Astrocyte of the hippocampus (primary cell): ENCODE measurements around the gene ACVR1B.
A peak's percentile ranks its signal among the peaks of the same experiment; 100 is the strongest.

ENCODE experiments used
- DNase-seq: peaks from one replicate; pipeline ENCODE4 v3.0.0; 2011; ENCODE audit warnings: low read depth, low spot score

Gene ACVR1B

GRCh38 chr12:51917041-51917590, 34.4 kb upstream of the ACVR1B start:
- DNase-seq = no peak

- DNase-seq = no peak
Observed at GRCh38 chr12:51917746-51918453, 33.6 kb upstream of the ACVR1B start.

- DNase-seq = no peak
Observed at GRCh38 chr12:51920046-51920445, 31.5 kb upstream of the ACVR1B start.

DNA sequence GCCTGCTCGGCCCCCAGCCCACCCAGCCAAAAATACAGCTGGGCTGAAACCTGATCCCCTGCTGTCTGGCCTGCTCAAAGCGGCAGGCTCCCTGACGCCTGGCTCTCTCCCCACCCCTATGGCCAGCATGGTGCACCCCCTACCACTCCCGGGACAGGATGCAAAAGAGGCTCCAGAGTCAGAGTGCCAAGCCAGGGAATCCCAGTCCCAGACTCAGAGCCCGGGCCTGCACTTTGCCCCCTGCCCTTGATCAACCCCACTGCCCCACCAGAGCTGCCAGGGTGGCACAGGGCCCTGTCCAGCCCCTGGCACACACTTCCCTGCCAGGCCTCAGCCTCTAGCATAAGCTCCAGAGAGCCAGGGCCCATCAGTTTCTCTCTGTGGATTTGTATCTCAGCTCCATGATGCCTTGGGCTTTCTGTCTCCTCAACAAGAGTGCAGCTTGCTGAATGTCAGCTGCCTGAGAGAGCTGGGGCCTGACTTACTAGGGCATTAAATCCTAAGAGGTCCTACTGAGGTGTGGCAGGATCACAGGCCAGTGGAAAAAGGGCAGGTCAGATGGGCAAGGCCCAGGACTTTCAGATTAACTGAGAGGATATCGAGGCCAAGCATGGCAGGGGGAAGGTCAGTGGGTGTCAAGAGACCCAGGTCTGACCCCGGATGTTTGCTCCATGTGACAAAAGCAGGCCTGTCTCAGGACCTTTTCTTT, 30.3 kb upstream of the ACVR1B start:
- no peak for DNase-seq

GRCh38 chr12:51922146-51922545, 29.4 kb upstream of the ACVR1B start:
- DNase-seq = no peak

DNA sequence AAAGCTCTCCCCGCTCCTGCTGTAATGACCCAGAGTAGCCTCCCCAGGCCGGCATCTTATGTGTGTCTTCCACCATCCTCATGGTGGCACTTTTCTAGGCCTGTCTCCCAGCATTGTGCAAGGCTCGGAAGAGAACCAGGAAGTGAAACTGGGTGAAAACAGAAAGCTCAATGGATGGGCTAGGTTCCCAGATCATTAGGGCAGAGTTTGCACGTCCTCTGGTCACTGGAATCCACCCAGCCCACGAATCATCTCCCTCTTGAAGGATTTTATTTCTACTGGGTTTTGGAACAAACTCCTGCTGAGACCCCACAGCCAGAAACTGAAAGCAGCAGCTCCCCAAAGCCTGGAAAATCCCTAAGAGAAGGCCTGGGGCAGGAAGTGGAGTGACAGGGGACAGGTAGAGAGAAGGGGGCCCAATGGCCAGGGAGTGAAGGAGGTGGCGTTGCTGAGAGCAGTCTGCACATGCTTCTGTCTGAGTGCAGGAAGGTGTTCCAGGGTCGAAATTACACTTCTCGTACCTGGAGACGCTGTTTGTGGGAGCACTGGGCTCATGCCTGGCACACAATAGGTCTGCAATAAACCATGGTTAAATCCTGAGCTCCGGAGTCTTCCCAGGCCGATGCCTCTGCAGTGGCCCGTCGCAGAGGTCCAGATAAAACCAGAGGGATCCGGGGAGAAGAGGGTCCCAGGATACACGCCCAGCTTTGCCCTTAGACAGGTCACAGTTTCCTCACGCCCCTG, 28.6 kb upstream of the ACVR1B start:
- DNase-seq = peak; percentile 42

DNA sequence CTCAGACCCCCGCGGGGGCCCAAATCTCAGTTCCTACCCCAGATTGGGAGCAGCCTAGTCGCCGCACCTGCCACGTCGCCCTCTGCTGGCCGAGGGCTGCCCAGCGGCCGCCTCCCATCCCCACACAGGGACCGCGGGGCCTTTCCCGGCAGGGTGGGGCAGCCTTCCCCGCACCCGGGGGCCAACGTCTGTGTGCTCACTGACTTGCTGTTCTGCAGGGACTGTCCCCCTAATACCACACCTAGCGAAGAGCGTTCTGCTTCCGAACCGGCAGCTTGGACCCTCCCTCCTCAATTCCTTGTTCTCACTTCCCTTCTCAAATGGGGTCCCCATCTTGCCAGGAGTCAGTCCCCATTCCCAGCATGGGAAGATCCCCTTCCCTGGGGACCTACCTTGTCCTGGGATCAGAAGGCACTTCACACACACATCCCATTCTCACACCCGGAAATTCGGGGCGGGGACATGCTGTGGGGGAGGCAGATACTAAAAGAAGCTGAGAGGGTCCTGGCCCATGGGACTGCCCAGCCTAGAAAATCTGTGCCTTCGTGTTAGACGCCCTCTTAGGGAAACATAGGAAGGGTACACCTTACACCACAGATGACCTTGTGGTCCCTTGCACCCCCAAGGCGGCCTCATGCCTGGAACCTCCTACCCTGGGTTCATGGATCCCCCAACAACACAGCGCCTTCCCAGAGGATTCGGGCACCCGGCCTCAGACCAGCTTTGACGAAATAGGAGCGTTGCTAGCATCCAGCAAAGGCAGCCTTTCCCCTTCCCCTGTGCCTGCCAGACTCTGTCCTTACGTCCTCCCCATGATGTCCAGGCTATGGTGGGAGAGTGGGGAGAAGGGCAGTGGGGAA, 27.8 kb upstream of the ACVR1B start:
- peak; percentile 49 for DNase-seq

DNA sequence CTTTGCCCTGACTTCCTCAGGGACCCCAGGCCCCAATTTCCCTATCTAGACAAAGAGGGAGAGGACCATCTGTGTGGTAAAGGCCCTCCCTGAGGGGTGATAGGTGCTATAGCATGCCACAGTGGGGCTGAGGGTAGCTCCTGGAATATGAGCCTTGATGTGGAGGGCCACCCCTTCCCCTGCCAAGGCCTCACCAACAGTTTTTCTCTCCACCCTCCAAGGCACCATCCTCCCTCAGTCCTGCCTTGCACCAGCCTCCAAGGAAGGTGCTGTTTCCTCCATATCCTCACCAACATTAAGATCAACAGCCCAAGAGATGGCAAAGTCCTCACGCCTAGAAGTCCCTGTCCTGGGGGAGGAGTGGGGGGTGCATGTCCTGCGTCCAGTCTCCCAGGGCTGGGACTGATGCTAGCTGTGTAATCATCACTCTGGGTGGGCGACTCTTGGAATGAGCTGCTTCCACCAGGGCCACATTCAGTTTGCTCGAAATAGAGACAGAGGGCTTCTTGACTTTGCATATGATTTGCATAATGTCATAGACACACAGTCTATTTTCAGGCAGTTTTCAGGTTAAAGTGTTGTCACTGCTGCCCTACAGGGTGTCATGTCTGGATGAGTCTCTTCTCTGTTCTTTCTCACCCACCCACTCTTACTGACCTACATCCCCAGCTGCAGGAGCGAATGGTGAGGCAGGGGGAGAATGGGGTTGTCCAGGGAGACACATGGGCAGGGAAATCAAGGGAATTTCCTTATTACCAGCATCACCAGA, 26.8 kb upstream of the ACVR1B start:
- no peak for DNase-seq

DNA sequence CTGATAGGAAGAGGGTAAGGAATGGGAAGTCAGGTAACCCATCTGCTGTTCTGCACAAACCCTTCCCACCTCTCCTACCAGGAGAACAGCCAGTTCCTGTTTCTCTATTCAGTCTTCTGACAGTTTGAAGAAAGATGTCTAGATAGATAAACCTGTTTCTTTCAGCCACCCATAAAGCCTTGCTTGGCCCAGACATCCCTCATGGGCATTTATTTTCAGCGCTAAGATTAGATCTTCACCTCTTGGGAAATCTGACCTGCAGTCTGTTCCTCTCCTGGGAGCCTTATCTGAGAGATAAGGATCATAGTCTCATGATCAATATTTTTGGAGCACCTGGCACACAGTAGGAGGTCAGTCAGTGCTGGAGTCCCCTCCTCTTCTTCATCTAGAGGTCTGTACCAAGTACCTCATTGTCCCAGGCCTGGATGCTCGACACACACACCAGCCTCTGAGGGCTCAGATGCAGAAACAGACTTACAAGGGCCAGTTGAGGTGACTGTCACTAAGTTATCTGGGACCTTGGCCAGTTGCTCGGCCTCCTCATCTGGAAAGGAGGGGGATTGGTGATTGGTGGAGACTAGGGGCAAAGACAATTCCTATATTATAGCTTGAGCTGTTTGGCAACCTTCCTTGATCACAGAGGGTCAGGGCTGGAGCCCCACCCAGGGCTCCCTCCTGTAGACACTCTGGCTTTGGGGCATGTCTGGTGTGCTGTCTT, 26.0 kb upstream of the ACVR1B start:
- no peak for DNase-seq

GRCh38 chr12:51926064-51926632, 25.4 kb upstream of the ACVR1B start:
- DNase-seq = no peak

- peak; percentile 30 for DNase-seq
Observed at GRCh38 chr12:51926718-51927117, 24.8 kb upstream of the ACVR1B start.

GRCh38 chr12:51932218-51933076, 19.1 kb upstream of the ACVR1B start:
- DNase-seq = no peak

- DNase-seq = no peak
Observed at GRCh38 chr12:51934080-51934479, 17.4 kb upstream of the ACVR1B start.

DNA sequence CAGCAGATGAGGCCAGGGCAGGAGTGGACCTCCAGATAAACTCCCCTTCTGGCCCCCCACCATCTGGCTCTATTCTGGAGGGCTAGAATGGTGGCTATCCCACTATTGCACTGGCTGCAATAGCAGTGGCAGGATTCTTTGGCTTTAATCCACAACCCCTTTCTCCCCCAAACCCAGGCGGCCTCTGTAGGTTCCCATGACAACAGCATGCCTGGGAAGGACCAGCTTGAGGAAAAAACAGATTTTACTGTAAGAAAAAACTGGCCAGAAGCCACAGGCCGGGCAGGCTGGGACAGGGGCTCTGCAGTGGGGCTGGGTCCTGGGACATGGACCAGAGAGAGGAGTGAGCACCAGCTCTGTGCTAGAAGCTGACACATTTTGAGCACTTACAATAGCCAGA, 13.6 kb upstream of the ACVR1B start:
- DNase-seq = no peak

- no peak for DNase-seq
Observed at GRCh38 chr12:51938726-51939125, 12.8 kb upstream of the ACVR1B start.

GRCh38 chr12:51941011-51941581, 10.4 kb upstream of the ACVR1B start:
- DNase-seq = no peak

- no peak for DNase-seq
Observed at GRCh38 chr12:51941604-51942003, 9.9 kb upstream of the ACVR1B start.

DNA sequence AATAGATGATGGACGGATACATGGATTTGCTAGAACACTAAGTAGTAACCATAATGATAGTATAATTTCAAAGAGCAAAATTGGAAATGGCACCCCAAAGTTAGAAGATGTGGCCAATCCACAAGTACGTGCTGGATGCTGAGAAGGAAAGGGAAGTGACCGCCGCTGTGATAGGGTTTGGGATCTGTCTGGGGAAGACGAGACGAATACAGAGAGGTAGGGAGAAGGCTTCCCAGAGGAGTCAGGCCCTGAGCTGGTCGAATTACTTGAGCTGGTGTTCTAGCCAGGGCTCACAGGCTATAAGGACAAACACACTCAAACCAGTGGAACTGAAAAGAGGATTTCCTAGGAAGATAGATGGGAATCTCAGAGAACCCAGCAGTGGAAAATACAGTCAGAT, 9.4 kb upstream of the ACVR1B start:
- no peak for DNase-seq
